HG02884 (cell line): Measurements from ENCODE around the gene ZBED6.
"Not testable (repeated sequence)": the region's sequence is repeated elsewhere in the genome, so short reads cannot be mapped to it uniquely, and the experiment has no call there.

Source experiments
- ATAC-seq: cut with Tn5 transposase; IDR thresholded peaks from one replicate; pipeline ENCODE4 v1.9.1; 2021; ENCODE audit warnings: mild to moderate bottlenecking, moderate library complexity; ENCODE audit not compliant: unreplicated experiment

The ZBED6 gene

GRCh38 chr1:203778789-203779188 lies 16.6 kb upstream of the ZBED6 start:
- no peak for ATAC-seq

- no peak for ATAC-seq
Measured at GRCh38 chr1:203781962-203782361, 13.5 kb upstream of the ZBED6 start.

GRCh38 chr1:203789966-203790365 lies 5.5 kb upstream of the ZBED6 start:
- no peak for ATAC-seq

GRCh38 chr1:203791498-203791897 lies 3.9 kb upstream of the ZBED6 start:
- no peak for ATAC-seq

GRCh38 chr1:203792486-203792885 lies 2.9 kb upstream of the ZBED6 start:
- no peak for ATAC-seq

- not testable (repeated sequence) for ATAC-seq
Measured at GRCh38 chr1:203793561-203793960, 1.9 kb upstream of the ZBED6 start.

GRCh38 chr1:203794764-203795440 lies 521 bp upstream of the ZBED6 start:
- ATAC-seq = no peak

- peak; percentile 8 for ATAC-seq
Measured at GRCh38 chr1:203796236-203796605, 798 bp downstream of the ZBED6 start.

- no peak for ATAC-seq
Measured at GRCh38 chr1:203797216-203797615, 1.8 kb downstream of the ZBED6 start.

GRCh38 chr1:203797948-203798655 lies 2.7 kb downstream of the ZBED6 start:
- ATAC-seq = no peak

GRCh38 chr1:203799157-203799556 lies 3.7 kb downstream of the ZBED6 start:
- ATAC-seq = no peak

GRCh38 chr1:203799971-203800370 lies 4.5 kb downstream of the ZBED6 start:
- no peak for ATAC-seq

GRCh38 chr1:203805689-203806088 lies 10.3 kb downstream of the ZBED6 start:
- ATAC-seq = no peak

- no peak for ATAC-seq
Measured at GRCh38 chr1:203807196-203807595, 11.8 kb downstream of the ZBED6 start.

GRCh38 chr1:203813581-203814341 lies 18.3 kb downstream of the ZBED6 start:
- ATAC-seq = no peak

GRCh38 chr1:203818399-203818798 lies 23.0 kb downstream of the ZBED6 start:
- no peak for ATAC-seq

GRCh38 chr1:203823306-203823705 lies 27.9 kb downstream of the ZBED6 start:
- no peak for ATAC-seq

- no peak for ATAC-seq
Measured at GRCh38 chr1:203826175-203826574, 30.8 kb downstream of the ZBED6 start.

GRCh38 chr1:203828002-203828401 lies 32.6 kb downstream of the ZBED6 start:
- no peak for ATAC-seq

- no peak for ATAC-seq
Measured at GRCh38 chr1:203828503-203828902, 33.1 kb downstream of the ZBED6 start.

- not testable (repeated sequence) for ATAC-seq
Measured at GRCh38 chr1:203829247-203829646, 33.8 kb downstream of the ZBED6 start.

GRCh38 chr1:203835476-203835875 lies 40.1 kb downstream of the ZBED6 start:
- ATAC-seq = no peak
